LNCaP clone FGC (cell line): ENCODE results near the gene PIP4K2B.
A peak's percentile ranks its signal among the peaks of the same experiment; 100 is the strongest.

Source experiments
- DNase-seq: peaks from one replicate; pipeline ENCODE4 v3.0.0-alpha.2; 2011; ENCODE audit warnings: low read depth
- H3K4me3 ChIP-seq: 2 replicates; pipeline ENCODE4 v1.5.1; 2011; ENCODE audit warnings: mild to moderate bottlenecking, low read depth, low read length, control low read depth
- TF ChIP-seq, protein P1 (sequence below): IDR thresholded peaks from 2 replicates; pipeline ENCODE4 v1.5.1; 2012; ENCODE audit warnings: mild to moderate bottlenecking; ENCODE audit not compliant: control insufficient read depth, insufficient read depth; ENCODE audit errors: extremely low read depth

The PIP4K2B gene

DNA sequence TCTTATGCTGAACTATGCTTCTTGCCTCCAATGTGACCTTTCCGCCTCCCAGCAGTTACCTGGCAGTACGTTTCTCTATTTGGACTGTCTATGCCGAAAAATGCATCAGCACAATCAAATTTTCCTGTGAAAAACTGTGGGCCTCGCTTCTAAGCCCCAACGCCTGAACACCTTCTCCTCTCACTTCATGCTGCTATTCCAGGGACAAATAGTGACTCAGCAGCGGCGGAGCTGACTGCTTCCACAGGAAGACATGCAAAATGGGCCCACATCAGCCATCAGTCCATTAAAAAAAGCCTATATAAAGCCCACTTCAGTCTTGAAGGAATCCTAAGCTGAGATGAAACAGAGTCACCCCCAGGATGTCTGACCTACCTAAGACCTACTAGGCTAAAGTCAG, 10.5 kb upstream of the PIP4K2B start:
- DNase-seq: no peak
- no peak overlapping the region for H3K4me3 ChIP-seq
- TF ChIP-seq, protein P1, sequence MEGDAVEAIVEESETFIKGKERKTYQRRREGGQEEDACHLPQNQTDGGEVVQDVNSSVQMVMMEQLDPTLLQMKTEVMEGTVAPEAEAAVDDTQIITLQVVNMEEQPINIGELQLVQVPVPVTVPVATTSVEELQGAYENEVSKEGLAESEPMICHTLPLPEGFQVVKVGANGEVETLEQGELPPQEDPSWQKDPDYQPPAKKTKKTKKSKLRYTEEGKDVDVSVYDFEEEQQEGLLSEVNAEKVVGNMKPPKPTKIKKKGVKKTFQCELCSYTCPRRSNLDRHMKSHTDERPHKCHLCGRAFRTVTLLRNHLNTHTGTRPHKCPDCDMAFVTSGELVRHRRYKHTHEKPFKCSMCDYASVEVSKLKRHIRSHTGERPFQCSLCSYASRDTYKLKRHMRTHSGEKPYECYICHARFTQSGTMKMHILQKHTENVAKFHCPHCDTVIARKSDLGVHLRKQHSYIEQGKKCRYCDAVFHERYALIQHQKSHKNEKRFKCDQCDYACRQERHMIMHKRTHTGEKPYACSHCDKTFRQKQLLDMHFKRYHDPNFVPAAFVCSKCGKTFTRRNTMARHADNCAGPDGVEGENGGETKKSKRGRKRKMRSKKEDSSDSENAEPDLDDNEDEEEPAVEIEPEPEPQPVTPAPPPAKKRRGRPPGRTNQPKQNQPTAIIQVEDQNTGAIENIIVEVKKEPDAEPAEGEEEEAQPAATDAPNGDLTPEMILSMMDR: no peak

GRCh38 chr17:38800237-38800760, 943 bp upstream of the PIP4K2B start:
- TF ChIP-seq, protein P1: no peak
- peak overlapping the region; percentile 77 for H3K4me3 ChIP-seq
- no peak for DNase-seq

DNA sequence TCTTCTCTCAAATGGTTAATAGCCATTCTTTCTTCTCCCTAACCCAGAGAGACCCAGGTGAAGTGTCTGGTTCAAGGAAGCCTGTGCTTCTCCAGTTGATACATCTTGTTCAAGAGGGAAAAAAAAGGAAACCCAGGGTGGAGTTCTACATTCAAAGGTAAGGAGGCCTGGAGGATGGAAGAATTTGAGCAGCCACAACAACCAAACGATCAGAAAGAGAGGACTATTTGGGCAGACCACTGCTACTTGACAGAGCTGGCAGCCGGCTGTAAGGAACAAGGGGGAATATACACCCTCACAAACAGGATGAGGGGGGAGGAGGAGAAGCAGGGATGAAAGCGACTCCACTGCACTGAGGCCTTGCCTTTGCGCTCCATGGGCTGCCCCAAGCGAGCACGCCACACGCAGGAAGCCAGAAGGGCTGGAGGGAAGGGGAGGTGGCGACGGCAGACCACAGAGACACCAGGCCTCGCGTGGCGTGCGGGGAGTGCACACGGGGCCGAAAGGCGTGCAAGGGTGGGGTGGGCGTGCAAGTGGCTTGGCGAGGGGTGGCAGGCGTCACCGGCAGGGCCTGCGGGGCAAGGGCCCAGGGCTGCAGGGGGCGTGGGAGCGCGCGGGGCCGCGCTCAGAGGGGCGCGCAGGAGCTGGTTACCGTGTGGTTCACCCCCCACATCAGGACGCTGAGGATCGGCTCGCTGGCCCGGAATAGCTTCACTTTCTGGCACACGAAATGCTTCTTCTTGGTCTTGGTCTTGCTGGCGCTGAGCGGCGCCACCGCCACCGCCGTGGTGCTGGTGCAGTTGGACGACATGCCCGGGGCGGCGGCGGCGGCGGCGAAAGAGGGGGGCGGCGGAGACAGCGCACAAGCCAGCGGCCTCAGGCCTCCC, 499 bp downstream of the PIP4K2B start:
- TF ChIP-seq, protein P1: 0 out of 2 replicates have a peak, but pooled peaks have one; percentile 0
- no peak for DNase-seq
- peak overlapping the region; percentile 84 for H3K4me3 ChIP-seq

- no peak for DNase-seq
- TF ChIP-seq, protein P1: no peak
- H3K4me3 ChIP-seq: peak overlapping the region; percentile 84
Measured at GRCh38 chr17:38797828-38798227, 1.5 kb downstream of the PIP4K2B start.

- H3K4me3 ChIP-seq: no peak overlapping the region
- DNase-seq: no peak
- TF ChIP-seq, protein P1: no peak
Measured at GRCh38 chr17:38797158-38797490, 2.2 kb downstream of the PIP4K2B start.

GRCh38 chr17:38796451-38797157, 2.8 kb downstream of the PIP4K2B start:
- no peak for DNase-seq
- TF ChIP-seq, protein P1: no peak
- H3K4me3 ChIP-seq: no peak overlapping the region

GRCh38 chr17:38794221-38794620, 5.1 kb downstream of the PIP4K2B start:
- H3K4me3 ChIP-seq: no peak overlapping the region
- TF ChIP-seq, protein P1: no peak
- no peak for DNase-seq
